HCEC 1CT (cell line): ENCODE data around the gene TBCCD1.
"Not testable (repeated sequence)": the region's sequence is repeated elsewhere in the genome, so short reads cannot be mapped to it uniquely, and the experiment has no call there.

Experiments
- DNase-seq: peaks from one replicate; pipeline ENCODE4 v3.0.0-alpha.2; 2017

The TBCCD1 gene

GRCh38 chr3:186517218-186517617, 49.9 kb downstream of the TBCCD1 start:
- DNase-seq, result no peak

- no peak for DNase-seq
Measured at GRCh38 chr3:186516646-186517045, 50.5 kb downstream of the TBCCD1 start.

GRCh38 chr3:186515125-186515524, 52.0 kb downstream of the TBCCD1 start:
- DNase-seq, result no peak

- DNase-seq, result no peak
Measured at GRCh38 chr3:186514296-186515002, 52.7 kb downstream of the TBCCD1 start.

- DNase-seq, result no peak
Measured at GRCh38 chr3:186513386-186513785, 53.8 kb downstream of the TBCCD1 start.

- no peak for DNase-seq
Measured at GRCh38 chr3:186512570-186513302, 54.4 kb downstream of the TBCCD1 start.

- DNase-seq, result no peak
Measured at GRCh38 chr3:186511702-186512101, 55.4 kb downstream of the TBCCD1 start.

GRCh38 chr3:186511245-186511644, 55.9 kb downstream of the TBCCD1 start:
- no peak for DNase-seq

- no peak for DNase-seq
Measured at GRCh38 chr3:186510374-186511079, 56.6 kb downstream of the TBCCD1 start.

GRCh38 chr3:186509423-186509822, 57.7 kb downstream of the TBCCD1 start:
- DNase-seq, result no peak

- DNase-seq, result no peak
Measured at GRCh38 chr3:186506857-186507256, 60.3 kb downstream of the TBCCD1 start.

- no peak for DNase-seq
Measured at GRCh38 chr3:186506191-186506739, 60.9 kb downstream of the TBCCD1 start.

GRCh38 chr3:186502966-186503712, 64.0 kb downstream of the TBCCD1 start:
- no peak for DNase-seq

- DNase-seq, result no peak
Measured at GRCh38 chr3:186502138-186502948, 64.8 kb downstream of the TBCCD1 start.

GRCh38 chr3:186499949-186500348, 67.2 kb downstream of the TBCCD1 start:
- DNase-seq, result not testable (repeated sequence)

GRCh38 chr3:186498022-186498421, 69.1 kb downstream of the TBCCD1 start:
- DNase-seq, result not testable (repeated sequence)

- no peak for DNase-seq
Measured at GRCh38 chr3:186497608-186498007, 69.5 kb downstream of the TBCCD1 start.

GRCh38 chr3:186496635-186497034, 70.5 kb downstream of the TBCCD1 start:
- no peak for DNase-seq
